HG03521 (cell line): ENCODE results near the gene BTK.
"Not testable (repeated sequence)": the region's sequence is repeated elsewhere in the genome, so short reads cannot be mapped to it uniquely, and the experiment has no call there.

ENCODE experiments used
- ATAC-seq: cut with Tn5 transposase; IDR thresholded peaks from one replicate; pipeline ENCODE4 v1.9.1; 2021; ENCODE audit warnings: mild to moderate bottlenecking, moderate library complexity; ENCODE audit not compliant: unreplicated experiment

Gene BTK

GRCh38 chrX:101347859-101348451 is 38.0 kb downstream of the BTK start:
- ATAC-seq = peak; percentile 19

DNA sequence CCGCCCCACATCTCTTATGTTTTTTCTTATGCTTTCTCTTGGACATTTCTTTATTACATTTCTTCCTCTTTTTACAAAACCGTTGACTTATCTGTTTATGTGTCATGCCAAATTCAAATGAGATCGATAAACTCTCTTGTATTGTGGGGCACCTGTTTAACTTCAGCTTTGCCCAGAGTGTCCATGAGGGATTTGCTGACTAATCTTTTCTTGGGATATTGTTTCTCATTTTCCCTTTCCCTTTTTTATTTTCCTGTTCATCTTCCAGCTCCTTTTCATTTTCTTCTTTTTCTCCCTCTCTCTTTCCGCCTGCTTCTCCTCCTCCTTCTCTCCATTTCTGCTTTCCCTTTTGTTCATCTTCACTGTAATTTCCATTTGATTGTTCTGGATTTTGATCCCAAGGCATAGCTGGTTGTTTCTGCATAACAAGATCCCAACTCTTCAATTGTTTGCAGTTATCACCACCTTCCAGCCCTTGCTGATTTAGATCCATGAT is 48.2 kb downstream of the BTK start:
- ATAC-seq = no peak

DNA sequence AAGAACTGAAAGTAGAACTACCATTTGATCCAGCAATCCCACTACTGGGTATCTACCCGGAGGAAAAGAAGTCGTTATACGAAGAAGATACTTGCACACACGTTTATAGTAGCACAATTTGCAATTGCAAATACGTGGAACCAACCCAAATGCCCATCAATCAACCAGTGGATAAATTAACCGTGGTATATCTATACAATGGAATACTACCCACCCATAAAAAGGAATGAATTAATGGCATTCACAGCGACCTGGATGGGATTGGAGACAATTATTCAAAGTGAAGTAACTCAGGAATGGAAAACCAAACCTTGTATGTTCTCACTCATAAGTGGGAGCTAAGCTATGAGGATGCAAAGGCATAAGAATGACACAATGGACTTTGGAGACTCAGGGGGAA is 51.7 kb downstream of the BTK start:
- ATAC-seq = not testable (repeated sequence)

DNA sequence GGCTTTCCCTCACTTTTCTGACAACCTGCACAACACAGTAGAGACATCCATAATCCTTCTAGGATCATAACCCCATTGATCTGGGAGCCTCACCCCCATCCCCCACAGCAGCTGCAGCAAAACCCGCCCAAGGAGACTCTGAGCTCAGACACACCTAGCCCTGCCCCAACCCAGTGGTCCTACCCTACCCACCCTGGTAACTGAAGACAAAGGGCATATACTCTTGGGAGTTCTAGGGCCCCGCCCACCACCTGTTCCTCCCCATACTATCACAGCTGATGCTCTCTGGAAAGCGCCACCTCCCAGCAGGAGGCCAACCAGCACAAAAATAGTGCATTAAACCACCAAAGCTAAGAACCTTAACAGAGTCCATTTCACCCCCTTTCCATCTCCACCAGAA is 59.4 kb downstream of the BTK start:
- not testable (repeated sequence) for ATAC-seq

- no peak for ATAC-seq
These were observed 82.2 kb downstream of the BTK start for GRCh38 chrX:101303790-101304189.
